Neural cell (in vitro differentiated cells): ENCODE results near the gene NUDT3. TPM values are rescaled to one million over a fixed set of nuclear protein-coding genes. Genes with fewer than 3 reads are reported as not detected.

ENCODE experiments used
- H2AFZ ChIP-seq: fragments of 200-600, 300-800 bp; sonication (generic), shearing (Covaris generic); 2 replicates; pipeline ENCODE4 v1.6.0; 2014; ENCODE audit warnings: low read depth, mild to moderate bottlenecking, antibody characterized with exemption, low read length, moderate library complexity
- H3F3A ChIP-seq: fragments of 200-600 bp; shearing (Covaris generic); 2 replicates; pipeline ENCODE4 v1.6.1; 2016; ENCODE audit warnings: mild to moderate bottlenecking, moderate library complexity, mixed read lengths, antibody characterized with exemption, low read length; ENCODE audit not compliant: insufficient read depth, poor library complexity, severe bottlenecking
- H3K27ac ChIP-seq: fragments of 200-600, 300-800 bp; sonication (generic), shearing (Covaris generic); 2 replicates; pipeline ENCODE4 v1.5.1; 2014; ENCODE audit warnings: mild to moderate bottlenecking, low read length, moderate library complexity
- H3K27me3 ChIP-seq: fragments of 300-800, 200-600 bp; sonication (generic), shearing (Covaris generic); 2 replicates; pipeline ENCODE4 v1.6.0; 2014; ENCODE audit warnings: mild to moderate bottlenecking, low read depth, low read length, moderate library complexity; ENCODE audit not compliant: insufficient read depth
- H3K36me3 ChIP-seq: fragments of 300-800, 200-600 bp; sonication (generic), shearing (Covaris generic); 2 replicates; pipeline ENCODE4 v1.5.1; 2014; ENCODE audit warnings: mild to moderate bottlenecking, antibody characterized with exemption, low read length, moderate library complexity; ENCODE audit not compliant: insufficient read depth
- H3K4me2 ChIP-seq: fragments of 300-800, 200-600 bp; sonication (generic), shearing (Covaris generic); 2 replicates; pipeline ENCODE4 v1.6.0; 2014; ENCODE audit warnings: mild to moderate bottlenecking, low read length
- H3K4me3 ChIP-seq: fragments of 300-800, 200-600 bp; sonication (generic), shearing (Covaris generic); 2 replicates; pipeline ENCODE4 v1.5.1; 2014; ENCODE audit warnings: mild to moderate bottlenecking, low read length, moderate library complexity
- H3K79me2 ChIP-seq: fragments of 200-600 bp; shearing (Covaris generic); replicated peaks from 2 replicates; pipeline ENCODE4 v1.6.0; 2014; ENCODE audit warnings: mild to moderate bottlenecking, low read length, moderate library complexity; ENCODE audit not compliant: insufficient read depth
- H3K9ac ChIP-seq: fragments of 300-800, 200-600 bp; sonication (generic), shearing (Covaris generic); 2 replicates; pipeline ENCODE4 v1.6.1; 2016; ENCODE audit warnings: mild to moderate bottlenecking, low read length, mixed read lengths
- H3K9me2 ChIP-seq: fragments of 200-600 bp; shearing (Covaris generic); 2 replicates; pipeline ENCODE4 v1.6.1; 2016; ENCODE audit warnings: mild to moderate bottlenecking, low read length, mixed read lengths; ENCODE audit not compliant: insufficient read depth
- H3K9me3 ChIP-seq: fragments of 200-600, 300-800 bp; sonication (generic), shearing (Covaris generic); 2 replicates; pipeline ENCODE4 v1.6.1; 2016; ENCODE audit warnings: mild to moderate bottlenecking, mixed run types, low read length, moderate library complexity, mixed read lengths
- H4K20me1 ChIP-seq: fragments of 200-600 bp; shearing (Covaris generic); 2 replicates; pipeline ENCODE4 v1.6.1; 2016; ENCODE audit warnings: mild to moderate bottlenecking, mixed run types; ENCODE audit not compliant: insufficient read depth
- EP300 ChIP-seq: fragments of 450-650 bp; conservative IDR thresholded peaks from 2 replicates; pipeline ENCODE4 v1.6.1; 2014; ENCODE audit warnings: antibody characterized with exemption, mild to moderate bottlenecking, moderate library complexity; ENCODE audit not compliant: poor library complexity, severe bottlenecking
- EZH2 ChIP-seq: fragments of 200-600, 300-800 bp; shearing (Covaris generic), sonication (generic); IDR thresholded peaks from 2 replicates; pipeline ENCODE4 v1.6.1; 2014; ENCODE audit warnings: antibody characterized with exemption, low read length, borderline replicate concordance, mild to moderate bottlenecking; ENCODE audit not compliant: insufficient read depth, poor library complexity, severe bottlenecking
- MXI1 ChIP-seq: fragments of 450-650 bp; conservative IDR thresholded peaks from 2 replicates; pipeline ENCODE4 v1.6.1; 2014; ENCODE audit warnings: antibody characterized with exemption, mild to moderate bottlenecking; ENCODE audit not compliant: poor library complexity, severe bottlenecking
- POLR2AphosphoS5 ChIP-seq: IDR thresholded peaks from 2 replicates; pipeline ENCODE4 v1.6.1; 2012
- RAD21 ChIP-seq: fragments of 450-650 bp; conservative IDR thresholded peaks from 2 replicates; pipeline ENCODE4 v1.6.1; 2014; ENCODE audit warnings: antibody characterized with exemption, mild to moderate bottlenecking, moderate library complexity
- SMC3 ChIP-seq: fragments of 450-650 bp; conservative IDR thresholded peaks from 2 replicates; pipeline ENCODE4 v1.6.1; 2014; ENCODE audit warnings: antibody characterized with exemption, mild to moderate bottlenecking, moderate library complexity; ENCODE audit not compliant: poor library complexity
- TAF1 ChIP-seq: IDR thresholded peaks from 2 replicates; pipeline ENCODE4 v1.6.1; 2012; ENCODE audit warnings: low read depth
- polyA plus RNA-seq: library from polyadenylated mRNA; depleted of rRNA; stranded (reverse); fragments of >200 nt; gene quantifications from 2 replicates; pipeline ENCODE4 v1.2.3, GENCODE V29; 2014
- TF ChIP-seq, protein P1 (sequence below): fragments of 450-650 bp; IDR thresholded peaks from 2 replicates; pipeline ENCODE4 v1.5.1; 2014; ENCODE audit warnings: antibody characterized with exemption, mild to moderate bottlenecking, moderate library complexity; ENCODE audit not compliant: poor library complexity, severe bottlenecking
- TF ChIP-seq, protein P2 (sequence below): IDR thresholded peaks from 2 replicates; pipeline ENCODE4 v1.6.1; 2012; ENCODE audit warnings: borderline replicate concordance

NUDT3 gene
- polyA plus RNA-seq, 1 donor from 2014 or later, result 80.2 TPM

DNA sequence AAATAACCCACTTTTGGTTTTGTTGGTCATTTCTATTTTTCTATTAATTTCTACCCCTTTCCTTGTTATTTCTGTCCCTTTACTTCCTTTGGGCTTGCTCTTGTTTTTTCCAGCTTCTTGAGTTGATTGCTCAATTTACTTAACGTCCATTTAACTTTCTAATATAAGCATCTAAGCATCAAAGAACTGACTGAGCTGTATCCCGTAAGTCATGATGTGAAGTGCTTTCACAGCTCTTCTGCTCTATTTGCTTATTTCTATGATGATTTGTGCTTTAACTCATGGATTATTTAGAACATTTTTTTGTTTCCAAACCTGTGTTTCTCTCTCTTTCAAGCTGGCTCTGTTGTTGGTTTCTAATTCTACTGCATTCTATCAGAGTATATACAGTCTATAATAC is 87.0 kb downstream of the NUDT3 start:
- H3K9ac ChIP-seq, result no peak overlapping the region
- H3F3A ChIP-seq, result no peaks in the 10 kb centered on the region
- no peaks in the 10 kb centered on the region for H3K9me3 ChIP-seq
- H4K20me1 ChIP-seq, result no peaks in the 10 kb centered on the region
- TF ChIP-seq MXI1, result no peak
- TF ChIP-seq, protein P1, sequence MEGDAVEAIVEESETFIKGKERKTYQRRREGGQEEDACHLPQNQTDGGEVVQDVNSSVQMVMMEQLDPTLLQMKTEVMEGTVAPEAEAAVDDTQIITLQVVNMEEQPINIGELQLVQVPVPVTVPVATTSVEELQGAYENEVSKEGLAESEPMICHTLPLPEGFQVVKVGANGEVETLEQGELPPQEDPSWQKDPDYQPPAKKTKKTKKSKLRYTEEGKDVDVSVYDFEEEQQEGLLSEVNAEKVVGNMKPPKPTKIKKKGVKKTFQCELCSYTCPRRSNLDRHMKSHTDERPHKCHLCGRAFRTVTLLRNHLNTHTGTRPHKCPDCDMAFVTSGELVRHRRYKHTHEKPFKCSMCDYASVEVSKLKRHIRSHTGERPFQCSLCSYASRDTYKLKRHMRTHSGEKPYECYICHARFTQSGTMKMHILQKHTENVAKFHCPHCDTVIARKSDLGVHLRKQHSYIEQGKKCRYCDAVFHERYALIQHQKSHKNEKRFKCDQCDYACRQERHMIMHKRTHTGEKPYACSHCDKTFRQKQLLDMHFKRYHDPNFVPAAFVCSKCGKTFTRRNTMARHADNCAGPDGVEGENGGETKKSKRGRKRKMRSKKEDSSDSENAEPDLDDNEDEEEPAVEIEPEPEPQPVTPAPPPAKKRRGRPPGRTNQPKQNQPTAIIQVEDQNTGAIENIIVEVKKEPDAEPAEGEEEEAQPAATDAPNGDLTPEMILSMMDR, result no peak
- TF ChIP-seq RAD21, result no peak
- no peak for TF ChIP-seq EP300
- TF ChIP-seq EZH2, result no peak
- TF ChIP-seq, protein P2, sequence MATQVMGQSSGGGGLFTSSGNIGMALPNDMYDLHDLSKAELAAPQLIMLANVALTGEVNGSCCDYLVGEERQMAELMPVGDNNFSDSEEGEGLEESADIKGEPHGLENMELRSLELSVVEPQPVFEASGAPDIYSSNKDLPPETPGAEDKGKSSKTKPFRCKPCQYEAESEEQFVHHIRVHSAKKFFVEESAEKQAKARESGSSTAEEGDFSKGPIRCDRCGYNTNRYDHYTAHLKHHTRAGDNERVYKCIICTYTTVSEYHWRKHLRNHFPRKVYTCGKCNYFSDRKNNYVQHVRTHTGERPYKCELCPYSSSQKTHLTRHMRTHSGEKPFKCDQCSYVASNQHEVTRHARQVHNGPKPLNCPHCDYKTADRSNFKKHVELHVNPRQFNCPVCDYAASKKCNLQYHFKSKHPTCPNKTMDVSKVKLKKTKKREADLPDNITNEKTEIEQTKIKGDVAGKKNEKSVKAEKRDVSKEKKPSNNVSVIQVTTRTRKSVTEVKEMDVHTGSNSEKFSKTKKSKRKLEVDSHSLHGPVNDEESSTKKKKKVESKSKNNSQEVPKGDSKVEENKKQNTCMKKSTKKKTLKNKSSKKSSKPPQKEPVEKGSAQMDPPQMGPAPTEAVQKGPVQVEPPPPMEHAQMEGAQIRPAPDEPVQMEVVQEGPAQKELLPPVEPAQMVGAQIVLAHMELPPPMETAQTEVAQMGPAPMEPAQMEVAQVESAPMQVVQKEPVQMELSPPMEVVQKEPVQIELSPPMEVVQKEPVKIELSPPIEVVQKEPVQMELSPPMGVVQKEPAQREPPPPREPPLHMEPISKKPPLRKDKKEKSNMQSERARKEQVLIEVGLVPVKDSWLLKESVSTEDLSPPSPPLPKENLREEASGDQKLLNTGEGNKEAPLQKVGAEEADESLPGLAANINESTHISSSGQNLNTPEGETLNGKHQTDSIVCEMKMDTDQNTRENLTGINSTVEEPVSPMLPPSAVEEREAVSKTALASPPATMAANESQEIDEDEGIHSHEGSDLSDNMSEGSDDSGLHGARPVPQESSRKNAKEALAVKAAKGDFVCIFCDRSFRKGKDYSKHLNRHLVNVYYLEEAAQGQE, result no peak
- no peak for TF ChIP-seq POLR2AphosphoS5
- no peak for TF ChIP-seq SMC3
- no peak for TF ChIP-seq TAF1
- peaks cover 15% of the 10 kb centered on the region for H3K79me2 ChIP-seq
- H3K4me2 ChIP-seq, result no peak overlapping the region
- H3K27ac ChIP-seq, result no peak overlapping the region
- no peak overlapping the region for H3K4me3 ChIP-seq
- H3K27me3 ChIP-seq, result no peaks in the 10 kb centered on the region
- H2AFZ ChIP-seq, result no peak overlapping the region
- H3K9me2 ChIP-seq, result no peaks in the 10 kb centered on the region
- H3K36me3 ChIP-seq, result no peaks in the 10 kb centered on the region

DNA sequence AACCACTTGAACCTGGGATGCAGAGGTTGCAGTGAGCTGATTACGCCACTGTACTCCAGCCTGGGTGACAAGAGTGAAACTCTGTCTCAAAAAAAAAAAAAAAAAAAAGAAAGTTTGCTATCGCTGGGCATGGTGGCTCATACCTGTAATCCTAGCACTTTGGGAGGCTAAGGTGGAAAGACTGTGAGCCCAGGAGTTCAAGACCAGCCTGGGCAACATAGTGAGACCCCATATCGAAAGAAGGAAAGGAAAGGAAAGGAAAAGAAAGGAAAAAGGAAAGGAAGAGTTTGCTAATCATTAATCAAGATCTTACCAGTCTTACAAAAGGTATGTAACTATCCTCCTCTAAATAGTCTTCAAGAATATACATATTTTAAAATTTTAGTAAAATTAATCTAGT is 88.3 kb downstream of the NUDT3 start:
- Histone ChIP-seq H3K27me3 (no peaks in the 10 kb centered on the region), H4K20me1 (no peaks in the 10 kb centered on the region), H3K9me2 (no peaks in the 10 kb centered on the region), H2AFZ (no peak overlapping the region), H3K4me2 (no peak overlapping the region), H3K79me2 (peaks cover 6% of the 10 kb centered on the region), H3K27ac (no peak overlapping the region), H3F3A (no peaks in the 10 kb centered on the region), H3K4me3 (no peak overlapping the region), H3K36me3 (no peaks in the 10 kb centered on the region), H3K9ac (no peak overlapping the region), H3K9me3 (no peaks in the 10 kb centered on the region)
- no peak for TF ChIP-seq TAF1
- TF ChIP-seq POLR2AphosphoS5, result no peak
- TF ChIP-seq EZH2, result no peak
- no peak for TF ChIP-seq SMC3
- TF ChIP-seq EP300, result no peak
- no peak for TF ChIP-seq MXI1
